ENCODE data around the gene PADI4.

PADI4 gene

GRCh38 chr1:17307946-17308345 lies at the start of gene PADI4:
Gene PADI4, plus strand, starts transcription at chr1:17308197. Its CDS starts 26 bp downstream, at chr1:17308223.
- no peak for DNase-seq

GRCh38 chr1:17258758-17259130 lies 49.3 kb upstream of the PADI4 start:
- no peak for DNase-seq

- no peak for DNase-seq
Measured at GRCh38 chr1:17259233-17259873, 48.6 kb upstream of the PADI4 start.

GRCh38 chr1:17260264-17260663 lies 47.7 kb upstream of the PADI4 start:
- no peak for DNase-seq

- no peak for DNase-seq
Measured at GRCh38 chr1:17260738-17261137, 47.3 kb upstream of the PADI4 start.

- DNase-seq, result no peak
Measured at GRCh38 chr1:17263936-17264335, 44.1 kb upstream of the PADI4 start.

GRCh38 chr1:17264470-17264869 lies 43.5 kb upstream of the PADI4 start:
- no peak for DNase-seq

GRCh38 chr1:17265162-17265561 lies 42.8 kb upstream of the PADI4 start:
- DNase-seq, result no peak

- DNase-seq, result no peak
Measured at GRCh38 chr1:17265950-17266349, 42.0 kb upstream of the PADI4 start.

GRCh38 chr1:17270891-17271765 lies 36.9 kb upstream of the PADI4 start:
- DNase-seq, result no peak

- no peak for DNase-seq
Measured at GRCh38 chr1:17272066-17272465, 35.9 kb upstream of the PADI4 start.

- no peak for DNase-seq
Measured at GRCh38 chr1:17272646-17273045, 35.4 kb upstream of the PADI4 start.

GRCh38 chr1:17273096-17273495 lies 34.9 kb upstream of the PADI4 start:
- DNase-seq, result no peak

- peak; percentile 54 for DNase-seq
Measured at GRCh38 chr1:17274186-17275170, 33.5 kb upstream of the PADI4 start.

GRCh38 chr1:17276568-17276967 lies 31.4 kb upstream of the PADI4 start:
- DNase-seq, result no peak

GRCh38 chr1:17277511-17278159 lies 30.4 kb upstream of the PADI4 start:
- no peak for DNase-seq

GRCh38 chr1:17278996-17279830 lies 28.8 kb upstream of the PADI4 start:
- DNase-seq, result no peak

- DNase-seq, result no peak
Measured at GRCh38 chr1:17280436-17280835, 27.6 kb upstream of the PADI4 start.

GRCh38 chr1:17280894-17281293 lies 27.1 kb upstream of the PADI4 start:
- DNase-seq, result no peak

GRCh38 chr1:17281775-17282181 lies 26.2 kb upstream of the PADI4 start:
- DNase-seq, result no peak

- no peak for DNase-seq
Measured at GRCh38 chr1:17282836-17283235, 25.2 kb upstream of the PADI4 start.

GRCh38 chr1:17286646-17287045 lies 21.4 kb upstream of the PADI4 start:
- no peak for DNase-seq
